ENCODE results near the gene SRCAP. TPM values are rescaled to one million over a fixed set of nuclear protein-coding genes. Genes with fewer than 3 reads are reported as not detected.

SRCAP gene
- total and polyA plus RNA-seq, 2 experiments from 2014 or later: 15.3 to 33.6 TPM

GRCh38 chr16:30740364-30741251 is 41.6 kb downstream of the SRCAP start:
- peak overlapping the region; percentile 62 for H3K4me2 ChIP-seq
- DNase-seq (ENCODE audit: low spot score): peak; percentile 87
- WGBS (ENCODE audit: low lambda C conversion rate, missing lambda C conversion rate): 66% methylated on average over 8 of the region's 8 CpGs
- no peak overlapping the region for H3K4me3 ChIP-seq
- no peak overlapping the region for H2AFZ ChIP-seq
- no peaks in the 10 kb centered on the region for H4K20me1 ChIP-seq (ENCODE audit: insufficient read depth, poor library complexity, severe bottlenecking)
- no peaks in the 10 kb centered on the region for H3K27me3 ChIP-seq
- H3K36me3 ChIP-seq (replicated peaks; ENCODE audit: insufficient read depth, low read depth): no peaks in the 10 kb centered on the region
- no peaks in the 10 kb centered on the region for H3K9me2 ChIP-seq (replicated peaks; ENCODE audit: insufficient read depth)
- peaks cover 14% of the 10 kb centered on the region for H3K4me1 ChIP-seq (ENCODE audit: insufficient read depth)
- H3K9me3 ChIP-seq (ENCODE audit: low read depth): no peaks in the 10 kb centered on the region
- peak overlapping the region; percentile 96 for H3K27ac ChIP-seq
- H3K79me2 ChIP-seq: peaks cover 7% of the 10 kb centered on the region
- no peak for TF ChIP-seq EZH2 (IDR thresholded peaks at IDR 0.05; ENCODE audit: borderline replicate concordance)

GRCh38 chr16:30741461-30741914 is 42.5 kb downstream of the SRCAP start:
- H3K4me2 ChIP-seq: peak overlapping the region; percentile 62
- no peaks in the 10 kb centered on the region for H3K9me2 ChIP-seq (replicated peaks; ENCODE audit: insufficient read depth)
- no peak overlapping the region for H2AFZ ChIP-seq
- 82% methylated on average over 6 of the region's 6 CpGs for WGBS (ENCODE audit: low lambda C conversion rate, missing lambda C conversion rate)
- TF ChIP-seq CTCF (IDR thresholded peaks at IDR 0.05; ENCODE audit: poor library complexity): no peak
- no peak for TF ChIP-seq EZH2phosphoT487 (IDR thresholded peaks at IDR 0.05; ENCODE audit: low read depth, severe bottlenecking, unreplicated experiment)
- TF ChIP-seq EZH2 (IDR thresholded peaks at IDR 0.05; ENCODE audit: borderline replicate concordance): no peak
- DNase-seq (ENCODE audit: low spot score): peak; percentile 81
- no peaks in the 10 kb centered on the region for H3K9me3 ChIP-seq (ENCODE audit: low read depth)
- peak overlapping the region; percentile 96 for H3K27ac ChIP-seq
- no peaks in the 10 kb centered on the region for H3K27me3 ChIP-seq
- H4K20me1 ChIP-seq (ENCODE audit: insufficient read depth, poor library complexity, severe bottlenecking): no peaks in the 10 kb centered on the region
- H3K36me3 ChIP-seq (replicated peaks; ENCODE audit: insufficient read depth, low read depth): no peaks in the 10 kb centered on the region
- H3K4me1 ChIP-seq (ENCODE audit: insufficient read depth): peaks cover 14% of the 10 kb centered on the region
- H3K79me2 ChIP-seq: peaks cover 7% of the 10 kb centered on the region
- H3K4me3 ChIP-seq: no peak overlapping the region

GRCh38 chr16:30743716-30744115 is 44.7 kb downstream of the SRCAP start:
- 96% methylated on average over 7 of the region's 11 CpGs for WGBS (ENCODE audit: low lambda C conversion rate, missing lambda C conversion rate)
- Histone ChIP-seq H3K9me3 (ENCODE audit: low read depth) (no peaks in the 10 kb centered on the region), H4K20me1 (ENCODE audit: insufficient read depth, poor library complexity, severe bottlenecking) (no peaks in the 10 kb centered on the region), H3K4me1 (ENCODE audit: insufficient read depth) (peaks cover 18% of the 10 kb centered on the region), H3K36me3 (replicated peaks; ENCODE audit: insufficient read depth, low read depth) (no peaks in the 10 kb centered on the region), H3K4me2 (no peak overlapping the region), H3K9me2 (replicated peaks; ENCODE audit: insufficient read depth) (no peaks in the 10 kb centered on the region), H3K27me3 (no peaks in the 10 kb centered on the region), H3K79me2 (peaks cover 9% of the 10 kb centered on the region), H3K27ac (no peak overlapping the region), H3K4me3 (no peak overlapping the region), H2AFZ (no peak overlapping the region)
- DNase-seq (ENCODE audit: low spot score): no peak
- TF ChIP-seq EZH2 (IDR thresholded peaks at IDR 0.05; ENCODE audit: borderline replicate concordance) (no peak), EZH2phosphoT487 (IDR thresholded peaks at IDR 0.05; ENCODE audit: low read depth, severe bottlenecking, unreplicated experiment) (no peak), CTCF (IDR thresholded peaks at IDR 0.05; ENCODE audit: poor library complexity) (no peak)

GRCh38 chr16:30744183-30744582 is 45.2 kb downstream of the SRCAP start:
- H3K36me3 ChIP-seq (replicated peaks; ENCODE audit: insufficient read depth, low read depth): no peaks in the 10 kb centered on the region

More at GRCh38 chr16:30744183-30744582, 45.2 kb downstream of the SRCAP start:
- H3K9me3 ChIP-seq (ENCODE audit: low read depth): no peaks in the 10 kb centered on the region
- no peak for TF ChIP-seq EZH2phosphoT487 (IDR thresholded peaks at IDR 0.05; ENCODE audit: low read depth, severe bottlenecking, unreplicated experiment)
- H2AFZ ChIP-seq: no peak overlapping the region
- no peaks in the 10 kb centered on the region for H4K20me1 ChIP-seq (ENCODE audit: insufficient read depth, poor library complexity, severe bottlenecking)
- no peak overlapping the region for H3K27ac ChIP-seq
- peaks cover 18% of the 10 kb centered on the region for H3K4me1 ChIP-seq (ENCODE audit: insufficient read depth)
- no peaks in the 10 kb centered on the region for H3K9me2 ChIP-seq (replicated peaks; ENCODE audit: insufficient read depth)
- no peak for DNase-seq (ENCODE audit: low spot score)
- peaks cover 11% of the 10 kb centered on the region for H3K79me2 ChIP-seq
- WGBS (ENCODE audit: low lambda C conversion rate, missing lambda C conversion rate): 98% methylated on average over 2 of the region's 2 CpGs
- no peak overlapping the region for H3K4me3 ChIP-seq
- H3K27me3 ChIP-seq: no peaks in the 10 kb centered on the region
- H3K4me2 ChIP-seq: no peak overlapping the region

Data from hepatocyte (in vitro differentiated cells).